ENCODE results near the gene MTUS2.

- no peak for TF ChIP-seq CTCF (IDR thresholded peaks at IDR 0.05 in 4 of 5, conservative IDR thresholded peaks at IDR 0.05 in 1 of 5)
- no peak for TF ChIP-seq POLR2A (IDR thresholded peaks at IDR 0.05)
Observed at GRCh38 chr13:29429286-29429900, 609.3 kb downstream of the MTUS2 start.

Measured in gastrocnemius medialis (tissue), 4 donors.